HUES48 (cell line): Measurements from ENCODE around the gene FAM131A.

ENCODE experiments used
- H3K27ac ChIP-seq: one replicate; pipeline ENCODE4 v1.7.0; 2013; ENCODE audit warnings: low read depth, low read length, inconsistent platforms
- H3K27me3 ChIP-seq: 2 replicates; pipeline ENCODE4 v1.6.1; 2013; ENCODE audit warnings: mild to moderate bottlenecking, low read length; ENCODE audit not compliant: control insufficient read depth, insufficient read depth
- H3K36me3 ChIP-seq: 2 replicates; pipeline ENCODE4 v1.6.1; 2013; ENCODE audit warnings: low read length; ENCODE audit not compliant: control insufficient read depth, insufficient read depth
- H3K4me1 ChIP-seq: 2 replicates; pipeline ENCODE4 v1.6.1; 2013; ENCODE audit warnings: mild to moderate bottlenecking, low read length; ENCODE audit not compliant: control insufficient read depth, insufficient read depth
- H3K4me3 ChIP-seq: 2 replicates; pipeline ENCODE4 v1.5.1; 2013; ENCODE audit warnings: mild to moderate bottlenecking, low read depth, low read length
- H3K9ac ChIP-seq: 2 replicates; pipeline ENCODE4 v1.6.1; 2013; ENCODE audit warnings: mild to moderate bottlenecking, low read depth, low read length, moderate library complexity
- H3K9me3 ChIP-seq: 2 replicates; pipeline ENCODE4 v1.6.1; 2013; ENCODE audit warnings: low read length; ENCODE audit not compliant: control insufficient read depth, insufficient read depth

The FAM131A gene

GRCh38 chr3:184389384-184389783 lies 52.0 kb downstream of the FAM131A start:
- no peaks in the 10 kb centered on the region for H3K36me3 ChIP-seq
- no peaks in the 10 kb centered on the region for H3K9me3 ChIP-seq
- H3K27me3 ChIP-seq, result peaks cover 5% of the 10 kb centered on the region

GRCh38 chr3:184389935-184390528 lies 52.6 kb downstream of the FAM131A start:
- Histone ChIP-seq H3K27me3 (no peaks in the 10 kb centered on the region; the same call in 1 of the 2 replicates), H3K4me3 (no peak overlapping the region), H3K27ac (no peak overlapping the region), H3K9ac (no peak overlapping the region), H3K36me3 (no peaks in the 10 kb centered on the region), H3K4me1 (no peaks in the 10 kb centered on the region), H3K9me3 (no peaks in the 10 kb centered on the region)

More at GRCh38 chr3:184389384-184389783, 52.0 kb downstream of the FAM131A start:
- Histone ChIP-seq H3K4me1 (no peaks in the 10 kb centered on the region), H3K9ac (no peak overlapping the region), H3K4me3 (no peak overlapping the region), H3K27ac (no peak overlapping the region)

GRCh38 chr3:184391266-184391665 lies 53.9 kb downstream of the FAM131A start:
- Histone ChIP-seq H3K9me3 (no peaks in the 10 kb centered on the region), H3K27me3 (no peaks in the 10 kb centered on the region; the same call in 1 of the 2 replicates), H3K4me1 (no peaks in the 10 kb centered on the region), H3K36me3 (no peaks in the 10 kb centered on the region), H3K9ac (no peak overlapping the region), H3K4me3 (no peak overlapping the region), H3K27ac (no peak overlapping the region)

GRCh38 chr3:184395320-184395660 lies 57.9 kb downstream of the FAM131A start:
- Histone ChIP-seq H3K4me1 (no peaks in the 10 kb centered on the region), H3K27me3 (no peaks in the 10 kb centered on the region), H3K36me3 (no peaks in the 10 kb centered on the region), H3K9me3 (no peaks in the 10 kb centered on the region), H3K9ac (no peak overlapping the region), H3K4me3 (no peak overlapping the region), H3K27ac (no peak overlapping the region)
